ENCODE measurements around the gene TBC1D16.

The TBC1D16 gene

DNA sequence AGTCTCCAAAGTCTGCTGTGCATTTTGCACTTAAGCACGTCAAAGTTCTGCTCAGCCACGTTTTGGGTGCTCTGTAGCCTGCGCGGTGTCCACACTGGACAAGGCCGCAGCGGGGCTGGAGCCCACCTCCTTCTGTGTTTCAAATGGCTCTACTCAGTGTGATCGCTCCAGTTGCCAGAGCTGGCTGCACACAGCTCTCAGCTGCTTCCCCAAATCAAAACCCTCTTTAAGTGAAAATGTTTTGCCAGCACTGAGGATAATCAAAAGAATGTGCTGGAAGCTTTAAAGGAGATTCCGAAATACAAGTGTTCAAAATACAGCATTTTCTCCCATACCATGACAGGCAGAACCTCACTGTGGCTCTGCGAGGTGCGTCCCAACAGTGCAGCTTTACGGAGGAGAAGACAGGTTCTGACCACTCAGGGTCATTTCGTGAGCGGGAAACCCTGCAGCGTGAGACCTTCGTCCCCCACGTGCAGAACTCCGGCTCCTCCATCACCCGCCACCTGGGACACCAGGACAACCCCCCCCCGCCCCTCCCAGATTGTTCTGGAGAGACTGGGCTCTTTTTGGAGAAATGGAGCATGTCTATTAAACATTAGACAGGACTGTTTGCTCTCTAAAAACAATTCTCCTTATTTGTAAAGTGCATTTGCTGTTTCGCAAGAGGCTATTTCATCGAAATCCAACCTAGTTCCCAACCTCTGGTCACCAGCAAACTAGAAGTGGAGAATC is 16.6 kb downstream of the TBC1D16 start:
- Histone ChIP-seq H3K27ac (no peak overlapping the region), H3K4me1 (ENCODE audit: control insufficient read depth in 1 of 2, insufficient read depth in 1 of 2, low read depth in 1 of 2, low read length in 1 of 2) (no peaks in the 10 kb centered on the region), H3K27me3 (no peaks in the 10 kb centered on the region), H3K9me3 (no peaks in the 10 kb centered on the region), H3K4me3 (ENCODE audit: low read depth in 1 of 2, low read length in 1 of 2) (no peak overlapping the region), H3K36me3 (no peaks in the 10 kb centered on the region)
- no peak for TF ChIP-seq CTCF (IDR thresholded peaks at IDR 0.05)

DNA sequence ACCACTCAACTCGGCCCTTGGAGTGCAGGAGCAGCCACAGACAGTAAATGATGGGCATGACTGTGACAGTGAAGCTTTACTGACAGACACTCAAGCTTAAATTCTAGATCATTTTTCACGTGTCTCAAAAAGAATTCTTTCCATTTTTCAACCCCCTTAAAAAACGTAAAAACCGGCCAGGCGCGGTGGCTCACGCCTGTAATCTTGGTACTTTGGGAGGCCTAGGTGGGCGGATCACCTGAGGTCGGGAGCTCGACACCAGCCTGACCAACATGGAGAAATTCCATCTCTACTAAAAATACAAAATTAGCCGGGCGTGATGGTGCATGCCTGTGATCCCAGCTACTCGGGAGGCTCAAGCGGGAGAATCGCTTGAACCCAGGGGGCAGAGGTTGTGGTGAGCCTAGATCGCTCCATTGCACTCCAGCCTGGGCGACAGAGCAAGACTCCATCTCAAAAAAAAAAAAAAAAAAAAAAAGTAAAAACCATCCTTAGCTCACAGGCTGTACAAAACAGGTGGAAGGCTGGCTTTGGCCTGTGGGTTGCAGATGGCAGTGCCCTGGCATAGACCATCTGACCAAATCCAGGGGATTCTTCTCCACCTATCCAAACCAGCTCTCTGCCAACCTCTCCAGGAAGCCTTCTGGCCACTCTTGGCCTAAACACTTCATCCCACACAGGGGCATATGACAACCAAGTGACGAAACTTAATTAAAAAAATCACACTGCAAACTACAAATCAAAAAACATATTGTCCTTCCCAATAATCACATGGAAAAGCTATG is 18.3 kb downstream of the TBC1D16 start:
- no peaks in the 10 kb centered on the region for H3K4me1 ChIP-seq (ENCODE audit: control insufficient read depth in 1 of 2, insufficient read depth in 1 of 2, low read depth in 1 of 2, low read length in 1 of 2)
- no peaks in the 10 kb centered on the region for H3K36me3 ChIP-seq
- no peaks in the 10 kb centered on the region for H3K27me3 ChIP-seq
- no peak for TF ChIP-seq CTCF (IDR thresholded peaks at IDR 0.05)
- no peak overlapping the region for H3K4me3 ChIP-seq (ENCODE audit: low read depth in 1 of 2, low read length in 1 of 2)
- no peak overlapping the region for H3K27ac ChIP-seq
- no peaks in the 10 kb centered on the region for H3K9me3 ChIP-seq

DNA sequence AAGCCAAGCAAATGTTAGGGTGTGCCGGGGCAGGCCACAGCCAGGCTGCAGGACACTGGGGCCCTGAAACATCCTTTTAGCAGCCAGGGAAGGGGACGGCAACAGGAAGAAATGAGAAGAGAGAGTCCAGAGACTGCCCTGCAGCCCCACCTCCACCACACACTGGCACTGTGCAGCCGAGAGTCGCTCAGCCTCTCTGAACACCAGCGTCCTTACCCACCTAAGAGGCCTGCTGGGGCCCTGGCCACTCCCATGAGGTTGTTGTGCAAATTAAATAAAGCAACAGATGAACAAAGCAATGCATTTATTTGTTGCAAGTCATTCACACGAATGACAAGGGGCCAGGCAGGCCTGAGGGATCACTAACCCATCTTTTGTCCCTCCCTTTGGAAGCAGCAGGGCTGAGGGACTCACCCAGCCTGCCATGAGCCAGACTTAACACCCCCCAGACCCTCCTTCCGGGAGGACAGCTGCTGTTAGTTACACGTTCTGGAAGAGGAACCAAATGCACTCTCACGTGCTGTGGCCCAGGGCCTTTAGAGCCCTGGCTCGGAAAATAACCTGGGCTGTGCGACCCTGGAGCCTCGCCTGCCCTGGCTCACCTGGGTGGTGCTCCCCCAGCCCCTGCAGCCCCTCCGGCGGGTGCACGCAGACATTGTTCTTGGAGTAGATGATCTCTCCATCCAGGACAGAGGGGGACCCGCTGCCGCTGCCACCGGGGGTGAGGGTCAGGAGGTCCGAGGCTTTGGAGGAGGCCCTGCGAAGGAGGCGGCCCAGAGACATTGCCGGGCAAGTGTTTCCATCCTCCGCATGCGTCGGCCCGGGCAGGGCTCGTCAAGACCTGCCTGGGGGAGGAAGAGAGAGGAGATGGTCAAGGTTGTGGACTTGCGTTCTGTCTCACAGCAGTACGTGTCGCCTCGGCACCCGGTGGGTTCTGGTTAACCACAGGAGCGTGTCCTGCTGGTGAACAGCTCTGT is 22.6 kb downstream of the TBC1D16 start:
- Histone ChIP-seq H3K27ac (no peak overlapping the region), H3K27me3 (no peaks in the 10 kb centered on the region), H3K9me3 (no peaks in the 10 kb centered on the region), H3K4me1 (ENCODE audit: control insufficient read depth in 1 of 2, insufficient read depth in 1 of 2, low read depth in 1 of 2, low read length in 1 of 2) (peaks cover 0 to 2% of the 10 kb centered on the region in 2 experiments), H3K36me3 (no peaks in the 10 kb centered on the region), H3K4me3 (ENCODE audit: low read depth in 1 of 2, low read length in 1 of 2) (no peak overlapping the region)
- no peak for TF ChIP-seq CTCF (IDR thresholded peaks at IDR 0.05)

DNA sequence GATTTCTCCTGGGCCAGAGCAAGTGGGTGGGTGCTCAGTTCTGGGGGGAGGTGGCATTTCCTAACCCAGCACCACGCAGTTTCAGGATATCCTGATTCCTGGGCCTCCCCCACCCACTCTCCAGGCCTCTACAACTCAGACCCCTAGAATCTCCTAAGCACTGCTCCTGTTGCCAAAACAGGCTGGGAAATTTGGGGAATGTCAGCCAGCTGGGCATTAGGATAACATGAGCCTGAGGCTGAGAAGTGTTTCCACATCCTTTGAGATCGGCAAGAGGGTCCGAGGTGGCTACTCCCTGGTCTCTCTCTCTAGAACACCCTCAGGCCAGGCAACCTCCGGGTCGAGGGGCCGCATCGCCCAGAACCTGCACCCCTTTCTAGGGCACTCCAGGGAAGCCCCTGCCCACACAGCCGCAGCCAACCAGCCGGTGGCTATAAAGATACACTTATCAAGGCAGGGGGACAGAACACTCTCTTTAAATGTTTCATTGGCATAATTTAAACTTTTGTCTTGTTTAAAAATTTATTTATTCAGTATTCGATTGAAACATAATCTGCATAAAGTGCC is 23.6 kb downstream of the TBC1D16 start:
- Histone ChIP-seq H3K9me3 (no peaks in the 10 kb centered on the region), H3K4me1 (ENCODE audit: control insufficient read depth in 1 of 2, insufficient read depth in 1 of 2, low read depth in 1 of 2, low read length in 1 of 2) (peaks cover 0 to 2% of the 10 kb centered on the region in 2 experiments), H3K27me3 (no peaks in the 10 kb centered on the region), H3K27ac (no peak overlapping the region), H3K36me3 (no peaks in the 10 kb centered on the region), H3K4me3 (ENCODE audit: low read depth in 1 of 2, low read length in 1 of 2) (no peak overlapping the region)
- no peak for TF ChIP-seq CTCF (IDR thresholded peaks at IDR 0.05)

GRCh38 chr17:80010283-80010858 is 25.3 kb downstream of the TBC1D16 start:
- no peak for TF ChIP-seq CTCF (IDR thresholded peaks at IDR 0.05)
- Histone ChIP-seq H3K4me1 (ENCODE audit: control insufficient read depth in 1 of 2, insufficient read depth in 1 of 2, low read depth in 1 of 2, low read length in 1 of 2) (peaks cover 8% of the 10 kb centered on the region in 2 experiments), H3K4me3 (ENCODE audit: low read depth in 1 of 2, low read length in 1 of 2) (no peak overlapping the region), H3K36me3 (no peaks in the 10 kb centered on the region), H3K9me3 (no peaks in the 10 kb centered on the region), H3K27me3 (no peaks in the 10 kb centered on the region), H3K27ac (no peak overlapping the region)
